ENCODE results near the gene POU6F2.

POU6F2 gene

DNA sequence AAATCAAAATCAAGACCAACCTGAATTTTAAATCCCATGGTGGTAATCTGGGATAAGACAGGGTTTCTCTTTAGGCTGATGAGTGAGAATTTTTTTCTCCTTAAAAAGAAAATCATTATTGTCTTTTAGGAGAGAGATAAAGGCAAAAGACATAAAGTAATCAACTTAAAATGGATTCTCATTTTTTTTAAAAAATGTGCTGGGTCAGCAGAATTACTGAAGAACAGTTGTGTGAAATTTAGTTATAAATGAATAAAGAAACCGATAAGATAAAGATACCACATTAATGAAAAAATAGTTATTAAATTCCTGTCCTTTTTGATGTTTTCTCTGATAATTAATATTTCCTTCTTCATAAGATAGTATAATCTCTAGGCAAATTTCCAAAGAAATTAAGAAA lies 427.2 kb downstream of the POU6F2 start:
- TF ChIP-seq, protein P1, sequence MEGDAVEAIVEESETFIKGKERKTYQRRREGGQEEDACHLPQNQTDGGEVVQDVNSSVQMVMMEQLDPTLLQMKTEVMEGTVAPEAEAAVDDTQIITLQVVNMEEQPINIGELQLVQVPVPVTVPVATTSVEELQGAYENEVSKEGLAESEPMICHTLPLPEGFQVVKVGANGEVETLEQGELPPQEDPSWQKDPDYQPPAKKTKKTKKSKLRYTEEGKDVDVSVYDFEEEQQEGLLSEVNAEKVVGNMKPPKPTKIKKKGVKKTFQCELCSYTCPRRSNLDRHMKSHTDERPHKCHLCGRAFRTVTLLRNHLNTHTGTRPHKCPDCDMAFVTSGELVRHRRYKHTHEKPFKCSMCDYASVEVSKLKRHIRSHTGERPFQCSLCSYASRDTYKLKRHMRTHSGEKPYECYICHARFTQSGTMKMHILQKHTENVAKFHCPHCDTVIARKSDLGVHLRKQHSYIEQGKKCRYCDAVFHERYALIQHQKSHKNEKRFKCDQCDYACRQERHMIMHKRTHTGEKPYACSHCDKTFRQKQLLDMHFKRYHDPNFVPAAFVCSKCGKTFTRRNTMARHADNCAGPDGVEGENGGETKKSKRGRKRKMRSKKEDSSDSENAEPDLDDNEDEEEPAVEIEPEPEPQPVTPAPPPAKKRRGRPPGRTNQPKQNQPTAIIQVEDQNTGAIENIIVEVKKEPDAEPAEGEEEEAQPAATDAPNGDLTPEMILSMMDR (IDR thresholded peaks at IDR 0.05): no peak
- Histone ChIP-seq H3K27ac (no peak overlapping the region), H3K4me3 (no peak overlapping the region)
- no peak for DNase-seq (ENCODE audit: low spot score)

DNA sequence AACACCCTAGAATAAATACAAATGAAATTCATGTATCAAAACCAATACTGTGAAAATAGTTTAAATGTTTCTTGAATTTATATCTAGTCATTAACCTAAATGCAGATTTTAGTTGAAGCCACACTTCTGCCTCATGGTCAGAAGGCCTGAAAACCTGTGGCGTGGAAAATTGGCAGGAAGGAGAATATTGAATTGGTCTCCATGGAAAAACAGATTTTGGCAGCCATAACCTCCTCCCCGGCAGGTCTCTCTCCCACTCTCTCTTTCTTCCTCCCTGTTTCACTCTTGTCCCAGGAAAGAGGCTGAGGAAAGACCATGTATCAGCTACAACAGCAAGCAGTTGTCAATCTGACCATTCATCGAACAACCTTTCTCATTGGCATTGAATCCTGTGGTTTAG lies 427.9 kb downstream of the POU6F2 start:
- TF ChIP-seq, protein P1 (IDR thresholded peaks at IDR 0.05): no peak
- no peak overlapping the region for H3K4me3 ChIP-seq
- H3K27ac ChIP-seq: no peak overlapping the region
- no peak for DNase-seq (ENCODE audit: low spot score)

DNA sequence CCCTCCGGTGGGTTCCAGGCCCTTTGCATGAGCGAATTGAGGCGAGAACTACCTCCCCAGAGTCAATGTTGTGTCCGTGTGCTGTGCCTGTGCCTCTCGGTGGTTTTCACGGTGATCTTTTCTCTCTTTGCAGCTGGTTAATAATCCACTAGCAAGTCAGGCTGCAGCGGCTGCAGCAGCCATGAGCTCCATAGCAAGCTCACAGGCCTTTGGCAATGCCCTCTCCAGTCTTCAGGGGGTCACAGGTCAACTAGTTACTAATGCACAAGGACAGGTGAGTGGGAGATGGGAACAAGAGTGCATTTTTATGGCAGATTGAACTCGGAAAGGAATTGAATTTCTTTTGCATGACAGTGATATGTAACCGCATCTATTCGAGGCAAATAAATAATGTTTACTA lies 428.8 kb downstream of the POU6F2 start:
- no peak overlapping the region for H3K4me3 ChIP-seq
- H3K27ac ChIP-seq: no peak overlapping the region
- TF ChIP-seq, protein P1 (IDR thresholded peaks at IDR 0.05): no peak
- no peak for DNase-seq (ENCODE audit: low spot score)

DNA sequence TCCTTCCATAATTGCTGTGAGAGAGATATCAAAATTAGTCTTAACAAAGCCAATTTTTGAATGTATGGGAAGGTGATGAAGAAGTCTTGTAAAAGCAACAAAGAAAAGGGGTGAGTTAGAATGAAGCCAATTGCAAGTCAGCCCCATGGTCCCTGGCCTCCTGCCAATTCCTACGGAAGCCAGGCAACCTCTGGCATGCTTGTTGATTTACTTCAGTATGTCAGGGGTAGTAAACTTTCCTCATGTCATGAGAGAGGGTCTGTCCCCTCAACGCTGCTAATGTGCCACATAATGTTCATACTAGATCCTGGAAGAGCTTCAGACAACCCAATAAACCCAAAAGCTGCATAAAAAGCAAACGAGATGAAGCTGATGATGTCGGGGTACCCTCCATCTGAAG lies 429.4 kb downstream of the POU6F2 start:
- no peak for DNase-seq (ENCODE audit: low spot score)
- H3K27ac ChIP-seq: no peak overlapping the region
- H3K4me3 ChIP-seq: no peak overlapping the region
- TF ChIP-seq, protein P1 (IDR thresholded peaks at IDR 0.05): no peak

DNA sequence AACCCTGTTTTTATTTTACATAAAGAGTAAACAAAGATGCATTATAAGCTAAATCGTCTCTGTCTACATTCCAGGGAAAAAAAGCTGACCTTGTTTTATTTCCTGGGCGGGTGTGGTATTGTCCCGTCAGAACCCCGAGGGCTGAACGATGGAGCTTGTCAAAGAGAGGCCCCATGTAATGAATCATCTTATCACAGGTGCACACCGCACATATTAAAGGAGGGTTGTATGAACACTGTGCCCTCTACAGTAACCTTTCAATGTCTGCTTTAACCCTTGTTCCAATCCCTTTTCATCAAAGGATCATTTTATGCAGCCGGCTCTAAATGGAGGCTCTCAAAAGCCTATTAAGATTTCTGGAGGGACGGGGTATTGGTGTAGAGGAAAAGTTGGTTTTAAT lies 430.0 kb downstream of the POU6F2 start:
- Histone ChIP-seq H3K4me3 (no peak overlapping the region), H3K27ac (no peak overlapping the region)
- DNase-seq (ENCODE audit: low spot score): no peak
- TF ChIP-seq, protein P1 (IDR thresholded peaks at IDR 0.05): no peak

DNA sequence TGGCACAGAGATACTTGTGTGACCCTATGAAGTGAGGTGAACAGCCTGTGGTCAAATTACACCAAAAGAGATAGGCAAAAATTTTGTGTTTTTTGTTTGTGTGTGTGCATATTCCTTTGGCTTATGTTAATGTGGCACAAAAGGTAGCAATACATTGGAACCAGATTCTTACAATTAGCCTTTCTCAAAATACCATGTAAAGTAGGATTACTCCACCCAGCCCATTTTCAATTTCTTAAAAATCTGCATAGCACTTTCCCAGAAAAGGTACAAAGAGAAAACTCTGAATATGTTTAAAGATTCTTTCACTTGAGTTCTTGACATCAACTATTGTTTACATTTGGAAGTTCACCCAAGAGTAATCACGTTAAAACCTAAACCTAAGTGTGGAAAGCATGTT lies 431.2 kb downstream of the POU6F2 start:
- DNase-seq (ENCODE audit: low spot score): no peak
- Histone ChIP-seq H3K4me3 (no peak overlapping the region), H3K27ac (no peak overlapping the region)
- TF ChIP-seq, protein P1 (IDR thresholded peaks at IDR 0.05): no peak

DNA sequence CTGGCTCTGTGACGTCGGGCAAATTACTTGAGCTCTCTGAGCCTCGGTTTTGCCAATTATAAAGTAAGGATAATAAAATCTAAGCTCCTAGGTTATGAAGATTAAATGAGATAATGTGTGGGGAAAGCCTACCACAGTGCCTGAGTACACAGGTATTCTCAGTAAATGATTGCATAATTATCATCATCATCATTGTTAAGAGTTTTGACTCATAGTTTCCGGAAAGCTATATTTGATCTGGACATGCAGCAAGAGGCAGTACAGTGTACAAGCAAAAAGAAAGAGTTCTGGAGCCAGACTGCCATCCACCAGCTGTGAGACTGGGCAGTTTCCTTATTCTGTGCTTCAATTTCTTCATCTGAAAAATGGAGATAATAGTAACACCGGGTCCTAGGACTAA lies 432.9 kb downstream of the POU6F2 start:
- Histone ChIP-seq H3K4me3 (no peak overlapping the region), H3K27ac (no peak overlapping the region)
- DNase-seq (ENCODE audit: low spot score): no peak
- TF ChIP-seq, protein P1 (IDR thresholded peaks at IDR 0.05): no peak

All from coronary artery (tissue), 2 donors.